ENCODE measurements around the gene PIP4P1. TPM values are rescaled to one million over a fixed set of nuclear protein-coding genes. Genes with fewer than 3 reads are reported as not detected.

The PIP4P1 gene
- total RNA-seq, 3 donors from 2014 or later (not counting 1 experiment from before 2014, with no cell fraction given): 61.5 to 68.2 (median 63.3) TPM

DNA sequence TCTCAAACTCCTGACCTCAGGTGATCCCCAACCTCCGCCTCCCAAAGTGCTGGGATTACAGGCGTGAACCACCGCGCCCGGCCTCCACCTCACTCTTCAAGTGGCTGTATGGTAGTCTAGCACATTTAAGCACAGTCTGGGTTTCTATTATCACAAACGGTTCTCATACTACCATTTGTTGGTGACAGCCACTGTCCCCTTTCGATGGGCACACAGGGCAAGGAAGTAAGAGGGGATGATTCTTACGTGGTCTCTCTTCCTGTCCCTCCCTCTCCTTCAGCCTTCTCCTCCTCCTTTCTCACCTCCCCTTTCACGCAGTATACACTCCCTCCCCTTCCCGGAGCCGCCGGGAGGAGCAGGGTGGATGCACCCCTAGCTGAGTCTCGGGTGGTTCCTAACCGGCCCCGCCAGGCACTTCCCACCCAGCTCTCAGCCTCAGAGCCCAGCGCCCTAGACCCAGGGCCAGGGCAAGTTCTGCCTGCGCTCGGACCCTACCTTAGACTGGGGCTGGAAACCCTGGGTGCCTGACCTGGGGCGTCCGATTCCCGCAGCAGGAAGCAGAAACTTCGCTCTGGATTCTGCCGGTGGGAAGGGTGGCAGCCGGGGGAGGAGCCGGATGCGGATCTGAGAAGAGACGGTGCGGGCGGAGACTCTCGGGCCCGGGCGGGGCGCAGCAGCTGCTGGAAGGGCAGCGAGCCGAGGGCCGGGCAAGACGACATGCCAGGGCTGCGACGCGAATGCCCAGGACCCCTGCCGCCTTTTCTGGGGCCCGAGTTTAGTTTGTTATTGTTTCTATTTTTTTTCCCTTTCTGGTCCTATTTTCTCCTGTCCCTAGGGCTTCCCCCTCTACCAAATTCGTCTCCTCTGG is 48.1 kb downstream of the PIP4P1 start, which contains the start of gene TEP1:
Gene TEP1, minus strand, starts transcription at position 626 of the 868 bp plus-strand sequence. CDS start 5,062 bp downstream, outside the sequence.
- intact Hi-C loops (cut with micrococcal nuclease): loop anchor here (1.0 to 5.0 kb wide), 3 partner anchors 42 to 269 kb away; partner anchors contain the start of genes APEX1, OSGEP and RNASE4
- peak; percentile 64 to 82 for DNase-seq
- Mint-ChIP-seq H3K9me3 (no peaks in the 10 kb centered on the region), H3K4me3 (peak within 1 kb of the TSS; percentile 98), H3K4me1 (peaks cover 35 to 54% of the 10 kb centered on the region in 2 donors), H3K27me3 (ENCODE audit: low read depth in 2 of 2) (no peaks in the 10 kb centered on the region), H3K36me3 (no peaks in the 10 kb centered on the region), H3K27ac (peak within 1 kb of the TSS; percentile 91 to 96)
- peaks cover 3% of the 10 kb centered on the region for H3K36me3 ChIP-seq (ENCODE audit: control insufficient read depth, insufficient read depth, low read length)
- ATAC-seq: peak; percentile 73 to 82 (median 76)
- no peaks in the 10 kb centered on the region for H3K27me3 ChIP-seq (ENCODE audit: control insufficient read depth, insufficient read depth, low read length)
- peaks cover 9% of the 10 kb centered on the region for H3K4me1 ChIP-seq (ENCODE audit: control insufficient read depth, insufficient read depth, low read length)
- H3K4me3 ChIP-seq (ENCODE audit: low read length): peak within 1 kb of the TSS; percentile 97
- peak within 1 kb of the TSS; percentile 94 for H3K27ac ChIP-seq (ENCODE audit: low read length)
- under 1% methylated on average over 43 of the region's 43 CpGs for WGBS (ENCODE audit: insufficient coverage)
- TF ChIP-seq, protein P1, sequence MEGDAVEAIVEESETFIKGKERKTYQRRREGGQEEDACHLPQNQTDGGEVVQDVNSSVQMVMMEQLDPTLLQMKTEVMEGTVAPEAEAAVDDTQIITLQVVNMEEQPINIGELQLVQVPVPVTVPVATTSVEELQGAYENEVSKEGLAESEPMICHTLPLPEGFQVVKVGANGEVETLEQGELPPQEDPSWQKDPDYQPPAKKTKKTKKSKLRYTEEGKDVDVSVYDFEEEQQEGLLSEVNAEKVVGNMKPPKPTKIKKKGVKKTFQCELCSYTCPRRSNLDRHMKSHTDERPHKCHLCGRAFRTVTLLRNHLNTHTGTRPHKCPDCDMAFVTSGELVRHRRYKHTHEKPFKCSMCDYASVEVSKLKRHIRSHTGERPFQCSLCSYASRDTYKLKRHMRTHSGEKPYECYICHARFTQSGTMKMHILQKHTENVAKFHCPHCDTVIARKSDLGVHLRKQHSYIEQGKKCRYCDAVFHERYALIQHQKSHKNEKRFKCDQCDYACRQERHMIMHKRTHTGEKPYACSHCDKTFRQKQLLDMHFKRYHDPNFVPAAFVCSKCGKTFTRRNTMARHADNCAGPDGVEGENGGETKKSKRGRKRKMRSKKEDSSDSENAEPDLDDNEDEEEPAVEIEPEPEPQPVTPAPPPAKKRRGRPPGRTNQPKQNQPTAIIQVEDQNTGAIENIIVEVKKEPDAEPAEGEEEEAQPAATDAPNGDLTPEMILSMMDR (IDR thresholded peaks at IDR 0.05): no peak
- no peaks in the 10 kb centered on the region for H3K9me3 ChIP-seq (ENCODE audit: control insufficient read depth, insufficient read depth, low read length)

DNA sequence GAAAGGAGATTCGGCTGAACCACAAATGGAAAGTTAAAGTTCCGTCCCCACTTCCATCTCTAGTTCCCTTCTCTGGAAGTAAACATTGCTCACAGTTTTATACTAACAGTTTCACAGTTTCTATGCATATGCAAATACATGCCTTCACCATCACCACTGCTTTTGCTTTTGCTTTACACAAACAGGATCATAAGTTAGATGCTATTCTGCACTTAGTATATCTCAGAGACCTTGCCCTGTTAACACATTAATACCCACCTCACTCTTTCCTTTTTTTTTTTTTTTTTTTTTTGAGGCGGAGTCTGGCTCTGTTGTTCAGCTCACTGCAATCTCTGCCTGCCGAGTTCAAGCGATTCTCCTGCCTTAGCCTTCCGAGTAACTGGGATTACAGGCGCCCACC is 48.8 kb downstream of the PIP4P1 start:
- Mint-ChIP-seq H3K9me3 (no peaks in the 10 kb centered on the region), H3K27me3 (ENCODE audit: low read depth in 2 of 2) (no peaks in the 10 kb centered on the region), H3K4me1 (peaks cover 35 to 58% of the 10 kb centered on the region in 2 donors), H3K4me3 (peak overlapping the region; percentile 98), H3K27ac (peak overlapping the region; percentile 91 to 96), H3K36me3 (no peaks in the 10 kb centered on the region)
- Histone ChIP-seq H3K27ac (ENCODE audit: low read length) (peak overlapping the region; percentile 94), H3K4me1 (ENCODE audit: control insufficient read depth, insufficient read depth, low read length) (peaks cover 9% of the 10 kb centered on the region), H3K4me3 (ENCODE audit: low read length) (peak overlapping the region; percentile 97), H3K36me3 (ENCODE audit: control insufficient read depth, insufficient read depth, low read length) (peaks cover 9% of the 10 kb centered on the region), H3K27me3 (ENCODE audit: control insufficient read depth, insufficient read depth, low read length) (no peaks in the 10 kb centered on the region), H3K9me3 (ENCODE audit: control insufficient read depth, insufficient read depth, low read length) (no peaks in the 10 kb centered on the region)
- WGBS (ENCODE audit: insufficient coverage): 8% methylated on average over 7 of the region's 7 CpGs
- intact Hi-C loops (cut with micrococcal nuclease): loop anchor here (2.0 to 5.0 kb wide), 2 partner anchors 42 to 270 kb away; partner anchors contain the start of genes APEX1, OSGEP and RNASE4
- peak; percentile 61 to 81 (median 65) for ATAC-seq
- peak in 1 of 2 donors; percentile 66 for DNase-seq
- TF ChIP-seq, protein P1 (IDR thresholded peaks at IDR 0.05): no peak

DNA sequence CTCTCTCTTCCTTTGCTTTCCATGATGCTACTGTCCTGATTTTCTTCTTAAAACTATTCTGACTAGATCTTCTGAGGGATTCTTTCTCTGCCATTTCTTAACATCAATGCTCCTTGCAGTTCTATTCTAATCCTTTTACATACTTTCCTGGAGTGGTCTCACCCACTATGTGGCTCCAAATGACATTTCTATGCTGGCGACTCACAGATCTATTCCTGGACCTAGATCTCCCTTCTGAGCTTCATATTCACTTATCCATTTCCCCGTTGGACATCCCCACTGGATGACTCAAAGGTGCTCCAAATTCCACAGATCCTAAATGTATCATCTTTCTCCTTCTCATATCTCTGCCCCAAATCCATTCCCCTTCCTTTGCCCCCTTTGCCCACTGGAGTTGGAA is 52.0 kb downstream of the PIP4P1 start:
- DNase-seq (no peak), ATAC-seq (no peak)
- peaks cover 7% of the 10 kb centered on the region for H3K4me1 ChIP-seq (ENCODE audit: control insufficient read depth, insufficient read depth, low read length)
- WGBS (ENCODE audit: insufficient coverage): 97% methylated on average over 2 of the region's 2 CpGs
- H3K27me3 ChIP-seq (ENCODE audit: control insufficient read depth, insufficient read depth, low read length): no peaks in the 10 kb centered on the region
- intact Hi-C loops (cut with micrococcal nuclease): no loop called here
- H3K9me3 Mint-ChIP-seq: no peaks in the 10 kb centered on the region
- peak overlapping the region; percentile 19 to 73 for H3K27ac Mint-ChIP-seq
- H3K4me1 Mint-ChIP-seq: peaks cover 48 to 72% of the 10 kb centered on the region in 2 donors
- peaks cover 35% of the 10 kb centered on the region for H3K36me3 ChIP-seq (ENCODE audit: control insufficient read depth, insufficient read depth, low read length)
- H3K4me3 Mint-ChIP-seq: no peak overlapping the region
- no peak overlapping the region for H3K4me3 ChIP-seq (ENCODE audit: low read length)
- TF ChIP-seq, protein P1 (IDR thresholded peaks at IDR 0.05): no peak
- no peaks in the 10 kb centered on the region for H3K9me3 ChIP-seq (ENCODE audit: control insufficient read depth, insufficient read depth, low read length)
- H3K27ac ChIP-seq (ENCODE audit: low read length): no peak overlapping the region
- peaks cover 16% of the 10 kb centered on the region for H3K36me3 Mint-ChIP-seq
- H3K27me3 Mint-ChIP-seq (ENCODE audit: low read depth in 2 of 2): no peaks in the 10 kb centered on the region

Other genes with a start within 250 kb of the PIP4P1 start
- gene OR11H6, start 237.7 kb downstream of the PIP4P1 start, total RNA-seq: not detected
- gene OR11H7, start 232.5 kb downstream of the PIP4P1 start, total RNA-seq: not detected
- gene OR11H4, start 222.1 kb downstream of the PIP4P1 start, total RNA-seq: not detected
- gene TTC5, start 155.5 kb downstream of the PIP4P1 start, total RNA-seq: 10 to 100 TPM; 18.1 to 23.5 (median 21.6) TPM
- gene CCNB1IP1, start 128.2 kb downstream of the PIP4P1 start, total RNA-seq: 10 to 100 TPM; 20.8 to 21.5 (median 21.2) TPM
- gene PARP2, start 117.8 kb downstream of the PIP4P1 start, total RNA-seq: 10 to 100 TPM; 18.2 to 28.3 (median 22.2) TPM
- 10 to 100 TPM; 76.3 to 83.2 (median 80.8) TPM for gene TEP1, start 47.9 kb downstream of the PIP4P1 start, total RNA-seq
- gene KLHL33, start 25.3 kb downstream of the PIP4P1 start, total RNA-seq: under 1 TPM; 0.25 to 0.97 (median 0.31) TPM
- 10 to 100 TPM; 60.1 to 65.4 (median 63.3) TPM for gene OSGEP, start 6.6 kb downstream of the PIP4P1 start, total RNA-seq
- gene APEX1, start 6.2 kb downstream of the PIP4P1 start, total RNA-seq: 10 to 100 TPM; 66.0 to 77.6 (median 74.9) TPM
- 10 to 100 TPM; 49.5 to 76.8 (median 51.8) TPM for gene PNP, start 8.0 kb upstream of the PIP4P1 start, total RNA-seq
- gene RNASE10, start 44.1 kb upstream of the PIP4P1 start, total RNA-seq: 1 to 10 TPM in 1 of 3 donors, under 1 TPM in 1, not detected in 1; 0.96 to 1.1 TPM
- gene RNASE9, start 99.6 kb upstream of the PIP4P1 start, total RNA-seq: not detected
- not detected for gene RNASE11, start 126.6 kb upstream of the PIP4P1 start, total RNA-seq
- gene RNASE12, start 129.9 kb upstream of the PIP4P1 start, total RNA-seq: not detected
- not detected for gene OR6S1, start 180.3 kb upstream of the PIP4P1 start, total RNA-seq
- under 1 TPM in 2 of 3 donors, not detected in 1; 0.60 to 0.68 TPM for gene RNASE4, start 223.1 kb upstream of the PIP4P1 start, total RNA-seq
- gene ANG, start 227.3 kb upstream of the PIP4P1 start, total RNA-seq: under 1 TPM in 1 of 3 donors, not detected in 2; 0.35 TPM

Measured in natural killer cell (primary cell).